ENCODE data around the gene TFRC.
"Not testable (repeated sequence)": the region's sequence is repeated elsewhere in the genome, so short reads cannot be mapped to it uniquely, and the experiment has no call there.

The TFRC gene

DNA sequence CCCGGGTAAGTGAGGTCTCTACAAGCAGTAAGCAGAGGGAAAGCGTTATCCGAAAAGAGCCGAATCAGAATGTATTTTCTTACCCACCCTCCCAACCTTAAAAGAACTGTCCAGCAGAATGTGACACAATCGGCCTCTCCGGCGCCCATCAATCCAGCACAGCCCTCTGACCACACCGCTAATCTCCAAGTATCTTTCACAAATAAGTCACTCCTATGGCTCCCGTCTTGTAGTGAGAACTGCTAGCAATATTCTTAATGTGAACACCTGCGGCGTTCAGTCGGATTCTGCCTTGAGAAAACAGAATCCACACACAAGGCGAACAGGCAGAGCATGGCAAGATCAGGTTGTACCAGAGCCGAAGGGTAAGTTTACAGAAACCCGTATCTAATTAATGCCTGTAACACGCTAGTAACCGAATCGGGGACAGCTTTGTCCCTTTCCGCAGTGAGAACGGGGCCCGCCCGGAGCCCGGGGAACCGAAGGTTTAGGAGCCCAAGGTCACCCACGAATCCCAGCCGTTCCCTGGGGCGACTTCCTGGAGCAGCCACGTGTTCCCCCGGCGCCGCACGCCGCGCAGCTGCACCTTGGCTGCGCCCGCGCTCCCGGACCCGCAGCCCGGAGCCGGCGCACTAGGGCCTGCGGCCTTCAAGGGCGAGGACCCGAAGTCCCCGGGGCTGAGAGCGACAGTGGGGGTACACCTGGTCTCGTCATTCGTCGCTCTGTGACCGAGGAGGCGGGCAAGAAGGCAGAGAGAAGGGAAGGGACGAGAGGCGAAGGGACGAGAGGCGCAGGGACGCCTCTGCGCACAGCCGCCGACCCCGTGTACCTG, 672 bp downstream of the TFRC start:
- DNase-seq: peak; percentile 24 to 57

DNA sequence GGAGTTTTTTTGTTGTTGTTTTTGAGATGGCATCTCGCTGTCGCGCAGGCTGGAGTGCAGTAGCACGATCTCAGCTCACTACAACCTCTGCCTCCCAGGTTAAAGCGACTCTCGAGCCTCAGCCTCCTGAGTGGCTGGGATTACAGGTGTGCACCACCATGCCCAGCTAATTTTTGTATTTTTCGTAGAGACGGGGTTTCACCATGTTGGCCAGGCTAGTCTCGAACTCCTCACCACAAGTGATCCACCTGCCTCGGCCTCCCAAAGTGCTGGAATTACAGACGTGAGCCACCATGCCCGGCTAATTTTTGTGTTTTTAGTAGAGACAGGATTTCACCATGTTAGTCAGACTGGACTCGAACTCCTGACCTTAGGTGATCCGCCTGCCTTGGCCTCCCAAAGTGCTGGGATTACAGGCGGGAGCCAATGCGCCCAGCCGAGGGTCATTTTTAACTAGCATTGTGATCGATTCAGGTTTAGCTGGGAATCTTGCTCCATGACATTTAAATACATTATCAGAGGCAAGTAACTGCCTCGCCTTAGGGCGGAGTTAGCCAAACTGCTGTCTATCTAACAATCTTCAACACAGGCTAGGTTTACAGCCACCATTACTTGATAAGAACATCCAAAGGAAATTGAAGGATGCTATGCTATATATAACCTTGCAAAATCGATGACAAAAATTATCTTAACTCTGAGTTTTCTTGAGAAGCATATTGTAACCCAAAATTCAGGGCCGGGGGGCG, 1.6 kb downstream of the TFRC start:
- not testable (repeated sequence) for DNase-seq

GRCh38 chr3:196079682-196080081, 2.2 kb downstream of the TFRC start:
- no peak for DNase-seq

GRCh38 chr3:196075013-196075412, 6.9 kb downstream of the TFRC start:
- no peak for DNase-seq

GRCh38 chr3:196073255-196073753, 8.6 kb downstream of the TFRC start:
- peak; percentile 74 to 86 for DNase-seq

- DNase-seq: no peak
Measured at GRCh38 chr3:196072313-196072712, 9.6 kb downstream of the TFRC start.

DNA sequence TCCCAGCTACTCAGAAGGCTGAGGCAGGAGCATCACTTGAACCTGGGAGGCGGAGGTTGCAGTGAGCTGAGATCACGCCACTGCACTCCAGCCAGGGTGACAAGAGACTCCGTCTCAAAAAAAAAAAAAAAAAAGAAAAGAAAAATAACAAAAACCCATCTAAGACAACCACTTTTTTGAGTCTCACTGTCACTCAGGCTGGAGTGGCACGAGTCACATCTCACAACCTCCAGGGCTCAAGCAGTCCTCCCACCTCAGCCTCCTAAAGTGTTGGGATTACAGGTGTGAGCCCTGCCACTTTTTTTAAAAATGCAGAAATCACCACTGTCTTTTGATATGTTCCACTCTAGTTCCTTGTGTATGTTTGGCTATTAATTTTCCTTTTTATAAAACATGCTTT, 13.1 kb downstream of the TFRC start:
- DNase-seq: not testable (repeated sequence)

- no peak for DNase-seq
Measured at GRCh38 chr3:196067439-196067838, 14.5 kb downstream of the TFRC start.

GRCh38 chr3:196063971-196064370, 17.9 kb downstream of the TFRC start:
- DNase-seq: no peak

DNA sequence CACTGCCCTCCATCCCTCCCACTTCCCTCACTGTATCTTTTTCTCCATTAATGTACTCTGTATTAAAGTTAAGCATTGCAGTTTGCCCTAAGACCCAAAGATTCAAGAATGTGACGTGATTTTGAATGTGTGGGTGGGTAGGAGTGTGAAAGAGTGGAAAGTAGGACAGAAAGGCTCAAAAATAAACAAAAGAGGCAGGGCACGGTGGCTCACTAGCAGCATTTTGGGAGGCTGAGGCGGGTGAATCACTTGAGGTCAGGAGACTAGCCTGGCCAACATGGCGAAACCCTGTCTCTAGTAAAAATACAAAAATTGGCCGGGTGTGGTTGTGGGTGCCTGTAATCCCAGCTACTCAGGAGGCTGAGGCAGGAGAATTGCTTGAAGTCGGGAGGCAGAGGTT, 18.4 kb downstream of the TFRC start:
- no peak for DNase-seq

DNA sequence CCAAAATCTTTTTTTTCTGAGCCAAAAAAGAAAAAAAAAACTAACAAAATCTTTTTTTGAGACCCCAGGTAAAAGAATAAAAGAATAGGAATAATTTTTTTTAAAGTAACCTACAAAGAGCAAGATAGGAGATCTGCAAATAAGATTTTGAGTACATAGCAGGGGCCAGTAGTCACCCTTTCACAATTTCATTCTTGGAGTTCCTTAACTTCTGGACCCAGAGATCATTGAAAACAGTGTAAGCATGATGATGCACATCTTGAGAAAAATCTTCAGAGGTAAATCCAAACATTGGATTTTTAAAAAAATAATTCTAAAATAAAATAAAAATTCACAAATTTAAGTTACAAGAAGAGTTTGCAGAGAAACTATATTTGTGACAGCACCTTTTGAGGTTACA, 18.8 kb downstream of the TFRC start:
- DNase-seq: no peak

- no peak for DNase-seq
Measured at GRCh38 chr3:196060834-196061233, 21.1 kb downstream of the TFRC start.

DNA sequence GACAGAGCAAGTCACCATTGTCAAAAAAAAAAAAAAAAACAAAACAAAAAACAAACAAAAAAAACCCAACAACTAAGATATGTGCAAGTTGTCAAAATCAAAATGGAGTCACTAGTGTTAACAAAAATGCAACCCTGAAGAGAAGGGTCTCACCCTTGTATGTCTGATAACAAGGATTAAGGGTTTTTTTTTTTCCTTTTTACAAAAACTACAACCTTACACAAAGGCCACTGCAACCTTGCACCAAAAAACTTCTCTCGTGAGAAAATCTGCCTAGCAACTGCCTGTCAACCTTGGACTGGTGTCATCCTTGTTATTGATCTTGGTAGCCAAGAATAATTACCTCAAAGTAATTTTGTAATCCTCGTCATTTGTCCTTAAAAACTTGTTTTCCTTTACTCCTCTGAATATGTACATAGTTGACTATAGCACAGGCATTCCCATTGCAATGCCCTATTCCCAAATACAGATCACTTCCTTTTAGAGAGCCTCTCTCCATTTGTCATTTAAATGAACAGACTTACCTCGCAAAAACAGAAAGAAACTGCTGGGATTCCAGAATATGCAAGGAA, 24.0 kb downstream of the TFRC start:
- DNase-seq: no peak

DNA sequence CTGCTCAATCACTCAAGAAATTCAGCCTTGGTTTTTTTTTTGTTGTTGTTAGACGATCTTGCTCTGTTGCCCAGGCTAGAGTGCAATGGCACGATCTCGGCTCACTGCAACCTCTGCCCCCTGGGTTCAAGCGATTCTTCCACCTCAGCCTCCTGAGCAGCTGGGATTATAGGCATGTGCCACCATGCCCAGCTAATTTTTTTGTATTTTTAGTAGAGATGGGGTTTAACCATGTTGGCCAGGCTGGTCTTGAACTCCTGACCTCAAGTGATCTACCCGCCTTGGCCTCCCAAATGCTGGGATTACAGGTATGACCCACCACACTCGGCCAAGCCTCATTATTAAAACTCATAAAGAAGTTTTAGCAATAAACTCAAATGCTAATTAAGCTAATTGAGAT, 25.5 kb downstream of the TFRC start:
- DNase-seq: not testable (repeated sequence)

GRCh38 chr3:196055683-196056270, 26.1 kb downstream of the TFRC start:
- peak in 1 of 2 donors; percentile 75 for DNase-seq

DNA sequence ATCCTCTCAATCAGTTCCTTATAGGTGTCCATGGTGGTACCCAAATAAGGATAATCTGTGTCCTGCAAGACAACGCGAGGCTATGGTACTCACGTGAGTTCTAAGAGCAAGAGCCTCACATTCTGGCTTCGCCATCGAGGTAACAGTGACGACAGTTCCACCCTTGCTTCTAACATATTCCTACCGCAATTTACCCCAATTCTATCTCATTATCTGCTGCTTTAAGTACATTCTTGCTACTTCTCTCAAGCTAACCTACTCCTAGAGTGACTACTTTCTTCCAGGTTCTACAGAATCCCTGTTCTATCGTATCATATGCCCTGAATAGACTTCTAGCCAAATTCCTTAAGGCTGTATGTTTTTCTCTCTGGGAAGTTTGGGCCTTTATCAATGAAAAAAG, 26.6 kb downstream of the TFRC start:
- no peak for DNase-seq

GRCh38 chr3:196054661-196055060, 27.2 kb downstream of the TFRC start:
- DNase-seq: no peak

GRCh38 chr3:196053487-196053886, 28.4 kb downstream of the TFRC start:
- DNase-seq: no peak

- no peak for DNase-seq
Measured at GRCh38 chr3:196051282-196052076, 30.4 kb downstream of the TFRC start.

- DNase-seq: no peak
Measured at GRCh38 chr3:196050597-196050996, 31.3 kb downstream of the TFRC start.

- no peak for DNase-seq
Measured at GRCh38 chr3:196049653-196050052, 32.2 kb downstream of the TFRC start.

DNA sequence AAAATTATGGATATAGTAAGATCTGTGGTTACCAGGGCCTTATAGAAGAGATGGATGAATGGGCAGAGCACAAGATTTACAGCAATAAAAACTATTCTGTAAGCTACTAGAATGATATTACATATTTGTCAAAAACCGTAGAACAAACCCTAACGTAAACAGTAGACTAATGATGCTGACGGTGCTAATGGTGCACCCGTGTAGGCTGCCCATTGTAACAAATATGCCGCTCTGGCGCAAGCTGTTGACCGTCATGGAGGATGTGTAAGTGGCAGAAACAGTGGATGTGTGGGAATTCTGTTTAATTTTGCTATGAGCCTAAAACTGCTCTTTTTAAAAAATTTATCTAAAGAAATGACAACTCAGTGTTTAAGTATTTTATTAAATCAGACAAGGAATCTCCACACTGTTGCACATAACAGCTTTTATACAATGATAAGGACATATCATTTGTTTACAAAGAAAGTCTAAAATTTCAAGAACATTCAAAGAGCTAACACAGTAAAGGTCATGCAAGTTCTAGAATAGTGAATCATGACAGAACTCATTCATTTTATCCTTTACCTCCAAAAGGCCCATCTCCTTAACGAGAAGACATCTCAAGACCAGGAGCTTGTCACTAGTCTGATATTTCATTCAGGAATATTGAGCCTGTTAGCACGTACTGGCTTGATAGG, 32.8 kb downstream of the TFRC start:
- no peak for DNase-seq
